GM12878 (cell line): ENCODE results near the gene RGCC. TPM values are rescaled to one million over a fixed set of nuclear protein-coding genes. Genes with fewer than 3 reads are reported as not detected.

Experiments
- ATAC-seq: fragments of 200-7000 bp; cut with Tn5 transposase; 3 replicates; pipeline ENCODE4 v1.9.1; 2020; ENCODE audit warnings: mild to moderate bottlenecking, moderate library complexity
- BruUV-seq: library from RNA; stranded (reverse); fragments of 400-500 nt; replicated peaks from 2 replicates; lab custom pipeline; 2021; lab: Mats Ljungman, UMichigan
- CTCF ChIA-PET: fragments of 300-600 bp; sonication (Branson Sonifier 250); formaldehyde crosslinking; extraction: SDS; loops from one replicate; lab custom pipeline; 2021; ENCODE audit warnings: inconsistent platforms; lab: Yijun Ruan, JAX
- POLR2A ChIA-PET: fragments of 350-600 bp; formaldehyde crosslinking; extraction: SDS; loops from one replicate; lab custom pipeline; 2021; ENCODE audit warnings: inconsistent platforms; lab: Charles Lee
- RAD21 ChIA-PET: fragments of 300-600 bp; sonication (Branson Sonifier 250); formaldehyde crosslinking; loops from one replicate; lab custom pipeline; 2023; ENCODE audit warnings: antibody characterized with exemption; ENCODE audit not compliant: unreplicated experiment; lab: Charles Lee
- SMC1A ChIA-PET: fragments of 300-600 bp; sonication (Branson Sonifier 250); formaldehyde crosslinking; loops from one replicate; lab custom pipeline; 2023; ENCODE audit not compliant: unreplicated experiment, uncharacterized antibody; lab: Charles Lee
- DNase-seq: peaks from one replicate; pipeline ENCODE4 v3.0.0-alpha.2; 2011; ENCODE audit warnings: low read depth, low spot score
- FAIRE-seq: peaks from 3 replicates; lab custom pipeline; 2011; peaks lifted over from hg19 to GRCh38; lab: Jason Lieb, UNC
- H2AFZ ChIP-seq: 2 replicates; pipeline ENCODE4 v1.6.0; 2011; ENCODE audit warnings: low read depth, low read length, control low read depth; ENCODE audit not compliant: control insufficient read depth
- H3K27ac ChIP-seq: 2 replicates; pipeline ENCODE4 v1.5.1; 2011; ENCODE audit warnings: control low read depth; ENCODE audit not compliant: control insufficient read depth, insufficient read depth
- H3K27me3 ChIP-seq, 2 experiments: replicated peaks in 1 of 2; 2 replicates each; pipeline versions ENCODE4 v1.6.0 to v1.6.1; 2011; ENCODE audit warnings: low read length in 1 of 2; ENCODE audit not compliant: control insufficient read depth in 2 of 2, insufficient read depth in 2 of 2
- H3K36me3 ChIP-seq, 2 experiments: 2 replicates each; pipeline ENCODE4 v1.5.1; 2011; ENCODE audit warnings: low read length in 1 of 2; ENCODE audit not compliant: control insufficient read depth in 2 of 2, insufficient read depth in 2 of 2
- H3K4me1 ChIP-seq: 2 replicates; pipeline ENCODE4 v1.6.1; 2011; ENCODE audit warnings: mild to moderate bottlenecking, low read length, moderate library complexity, mixed read lengths; ENCODE audit not compliant: control insufficient read depth, insufficient read depth
- H3K4me2 ChIP-seq: 2 replicates; pipeline ENCODE4 v1.6.0; 2011; ENCODE audit warnings: control low read depth; ENCODE audit not compliant: control insufficient read depth, insufficient read depth
- H3K4me3 ChIP-seq: fragments of 200-600 bp; sonication (generic); 2 replicates; pipeline ENCODE4 v1.5.1; 2016
- H3K79me2 ChIP-seq: 2 replicates; pipeline ENCODE4 v1.6.0; 2011; ENCODE audit warnings: low read length; ENCODE audit not compliant: control insufficient read depth, insufficient read depth
- H3K9ac ChIP-seq: 2 replicates; pipeline ENCODE4 v1.8.0; 2011; ENCODE audit warnings: low read length, control low read depth, mixed read lengths; ENCODE audit not compliant: control insufficient read depth, insufficient read depth
- H3K9me3 ChIP-seq: replicated peaks from 3 replicates; pipeline ENCODE4 v1.5.1; 2011; ENCODE audit warnings: mild to moderate bottlenecking, low read length; ENCODE audit not compliant: control insufficient read depth, insufficient read depth
- H4K20me1 ChIP-seq: 2 replicates; pipeline ENCODE4 v1.6.0; 2011; ENCODE audit not compliant: control insufficient read depth, insufficient read depth
- CREB1 ChIP-seq: IDR thresholded peaks from 2 replicates; pipeline ENCODE4 v1.6.1; 2012; ENCODE audit warnings: low read depth, mild to moderate bottlenecking, inconsistent platforms
- E2F8 ChIP-seq: fragments of 450-650 bp; IDR thresholded peaks from 2 replicates; pipeline ENCODE4 v1.6.1; 2018; ENCODE audit warnings: mild to moderate bottlenecking, low read depth, moderate library complexity; ENCODE audit not compliant: partially characterized antibody
- IKZF1 ChIP-seq: fragments of 450-650 bp; conservative IDR thresholded peaks from 2 replicates; pipeline ENCODE4 v1.6.1; 2017; ENCODE audit warnings: antibody characterized with exemption, mild to moderate bottlenecking
- RUNX3 ChIP-seq: IDR thresholded peaks from 2 replicates; pipeline ENCODE4 v1.6.1; 2012; ENCODE audit warnings: low read length, inconsistent platforms
- SKIL ChIP-seq: fragments of 450-650 bp; IDR thresholded peaks from 2 replicates; pipeline ENCODE4 v1.6.1; 2017; ENCODE audit warnings: mild to moderate bottlenecking, low read depth, inconsistent platforms; ENCODE audit not compliant: poor library complexity, severe bottlenecking
- SMAD1 ChIP-seq: fragments of 450-650 bp; IDR thresholded peaks from 2 replicates; pipeline ENCODE4 v1.6.1; 2018; ENCODE audit warnings: mild to moderate bottlenecking, low read depth; ENCODE audit not compliant: partially characterized antibody
- SPI1 ChIP-seq: IDR thresholded peaks from 2 replicates; pipeline ENCODE4 v1.6.1; 2011; ENCODE audit warnings: low read depth, mild to moderate bottlenecking, low read length, moderate library complexity, borderline replicate concordance; ENCODE audit not compliant: insufficient read depth
- SUZ12 ChIP-seq: fragments of 200-600 bp; sonication (generic); IDR thresholded peaks from one replicate; pipeline ENCODE4 v1.6.1; 2018; ENCODE audit warnings: antibody characterized with exemption, mild to moderate bottlenecking; ENCODE audit not compliant: unreplicated experiment
- ZNF622 ChIP-seq: fragments of 450-650 bp; IDR thresholded peaks from 2 replicates; pipeline ENCODE4 v1.6.1; 2017; ENCODE audit warnings: mild to moderate bottlenecking, inconsistent platforms
- WGBS: methylation state at CpG from one replicate; pipeline ENCODE4 v1.1.6; 2016; ENCODE audit warnings: low lambda C conversion rate; ENCODE audit not compliant: insufficient replicate concordance, insufficient coverage; ENCODE audit errors: missing lambda C conversion rate; 5-methylcytosine and 5-hydroxymethylcytosine counted together
- in situ Hi-C: fragments of 300-500 bp; cut with MboI; formaldehyde crosslinking; loops from 9 replicates; pipeline ENCODE4 v1.14.3; 2018; ENCODE audit warnings: mixed read lengths
- intact Hi-C: fragments of 100-400 bp; cut with micrococcal nuclease; formaldehyde crosslinking; loops from one replicate; pipeline ENCODE4 v1.14.2; 2022; ENCODE audit not compliant: unreplicated experiment
- polyA plus RNA-seq, 11 experiments: library from polyadenylated mRNA; depleted of rRNA in 4 of 11; unstranded in 6 of 11; stranded (reverse) in 5 of 11; fragments of >200 nt; fragmentation: Nextera tagmentation in 4 of 11; fragmentation: Illumina TruSeq in 1 of 11; extraction: Ambion mirVana in 4 of 11; extraction: Trizol in 1 of 11; gene quantifications; 1 replicate in 1 of 11; 2 replicates in 10 of 11; pipeline versions ENCODE4 v1.2.1 to v1.2.3, GENCODE V29; 2011 to 2016; ENCODE audit warnings: inconsistent platforms in 2 of 11, missing spikeins in 2 of 11, low read depth in 1 of 11
- total RNA-seq, 4 experiments: library from RNA; depleted of rRNA in 3 of 4; stranded (reverse); fragments of >200 nt in 3 of 4; fragmentation: Illumina TruSeq in 1 of 4; extraction: Trizol in 1 of 4; gene quantifications; 2 replicates each; pipeline versions ENCODE4 v1.2.1 to v1.2.3, GENCODE V29; 2013 to 2021

Gene RGCC
- total and polyA plus RNA-seq, 10 of the 15 experiments (the other 5 are each of a cell fraction or from before 2014, with no cell fraction given) = 0.41 to 19.4 (median 9.9) TPM

GRCh38 chr13:41416276-41416675 lies 41.1 kb upstream of the RGCC start:
- Histone ChIP-seq H2AFZ (no peak overlapping the region), H3K4me3 (no peak overlapping the region), H3K4me1 (no peaks in the 10 kb centered on the region), H4K20me1 (no peaks in the 10 kb centered on the region), H3K9ac (no peak overlapping the region), H3K27me3 (no peaks in the 10 kb centered on the region), H3K4me2 (no peak overlapping the region), H3K36me3 (no peaks in the 10 kb centered on the region), H3K27ac (no peak overlapping the region)
- ATAC-seq = no peak
- SMC1A ChIA-PET = interaction anchor here (1.1 kb wide), 1 partner anchor 236 kb away, joined by 3 read pairs; no protein-coding TSS in a partner anchor
- BruUV-seq = no TSS peak
- in situ Hi-C loops = no loop called here
- FAIRE-seq = no peak
- CTCF ChIA-PET = no interaction called here
- RAD21 ChIA-PET = interaction anchor here (0.8 kb wide), 1 partner anchor 237 kb away, joined by 4 read pairs; no protein-coding TSS in a partner anchor
- no peak for DNase-seq
- intact Hi-C loops = no loop called here
- no peak for TF ChIP-seq SKIL
- no peak for TF ChIP-seq SUZ12
- no peak for TF ChIP-seq SMAD1
- no peak for TF ChIP-seq SPI1
- TF ChIP-seq IKZF1 = no peak
- no peak for TF ChIP-seq RUNX3
- no peak for TF ChIP-seq CREB1
- TF ChIP-seq E2F8 = no peak
- no peak for TF ChIP-seq ZNF622
- TF ChIP-seq, all 136 proteins: peak for 0
- POLR2A ChIA-PET = interaction anchor here (0.6 kb wide), 1 partner anchor 153 kb away, joined by 3 read pairs; no protein-coding TSS in a partner anchor
- 31% methylated on average over 3 of the region's 3 CpGs for WGBS
- H3K9me3 ChIP-seq = no peaks in the 10 kb centered on the region
- no peaks in the 10 kb centered on the region for H3K79me2 ChIP-seq
